ENCODE data around the gene DOCK10.

Gene DOCK10

GRCh38 chr2:225020168-225020849 lies 22.0 kb downstream of the DOCK10 start:
- in situ Hi-C loops (cut with HindIII; ENCODE audit: low pct_unique_long_range_greater_than_20kb, low sequenced_read_pairs): no loop called here
- DNase-seq (ENCODE audit: low read depth in 1 of 2, low spot score in 1 of 2): no peak
- TF ChIP-seq JUND (IDR thresholded peaks at IDR 0.05; ENCODE audit: low read depth): no peak

GRCh38 chr2:225019105-225019504 lies 23.2 kb downstream of the DOCK10 start:
- TF ChIP-seq JUND (IDR thresholded peaks at IDR 0.05; ENCODE audit: low read depth): no peak
- no peak for DNase-seq (ENCODE audit: low read depth in 1 of 2, low spot score in 1 of 2)
- in situ Hi-C loops (cut with HindIII; ENCODE audit: low pct_unique_long_range_greater_than_20kb, low sequenced_read_pairs): no loop called here

GRCh38 chr2:225017713-225018112 lies 24.6 kb downstream of the DOCK10 start:
- in situ Hi-C loops (cut with HindIII; ENCODE audit: low pct_unique_long_range_greater_than_20kb, low sequenced_read_pairs): no loop called here
- DNase-seq (ENCODE audit: low read depth in 1 of 2, low spot score in 1 of 2): no peak
- TF ChIP-seq JUND (IDR thresholded peaks at IDR 0.05; ENCODE audit: low read depth): no peak

- in situ Hi-C loops (cut with HindIII; ENCODE audit: low pct_unique_long_range_greater_than_20kb, low sequenced_read_pairs): no loop called here
- DNase-seq (ENCODE audit: low read depth in 1 of 2, low spot score in 1 of 2): no peak
- TF ChIP-seq JUND (IDR thresholded peaks at IDR 0.05; ENCODE audit: low read depth): no peak
Observed at GRCh38 chr2:225017098-225017685, 25.1 kb downstream of the DOCK10 start.

DNA sequence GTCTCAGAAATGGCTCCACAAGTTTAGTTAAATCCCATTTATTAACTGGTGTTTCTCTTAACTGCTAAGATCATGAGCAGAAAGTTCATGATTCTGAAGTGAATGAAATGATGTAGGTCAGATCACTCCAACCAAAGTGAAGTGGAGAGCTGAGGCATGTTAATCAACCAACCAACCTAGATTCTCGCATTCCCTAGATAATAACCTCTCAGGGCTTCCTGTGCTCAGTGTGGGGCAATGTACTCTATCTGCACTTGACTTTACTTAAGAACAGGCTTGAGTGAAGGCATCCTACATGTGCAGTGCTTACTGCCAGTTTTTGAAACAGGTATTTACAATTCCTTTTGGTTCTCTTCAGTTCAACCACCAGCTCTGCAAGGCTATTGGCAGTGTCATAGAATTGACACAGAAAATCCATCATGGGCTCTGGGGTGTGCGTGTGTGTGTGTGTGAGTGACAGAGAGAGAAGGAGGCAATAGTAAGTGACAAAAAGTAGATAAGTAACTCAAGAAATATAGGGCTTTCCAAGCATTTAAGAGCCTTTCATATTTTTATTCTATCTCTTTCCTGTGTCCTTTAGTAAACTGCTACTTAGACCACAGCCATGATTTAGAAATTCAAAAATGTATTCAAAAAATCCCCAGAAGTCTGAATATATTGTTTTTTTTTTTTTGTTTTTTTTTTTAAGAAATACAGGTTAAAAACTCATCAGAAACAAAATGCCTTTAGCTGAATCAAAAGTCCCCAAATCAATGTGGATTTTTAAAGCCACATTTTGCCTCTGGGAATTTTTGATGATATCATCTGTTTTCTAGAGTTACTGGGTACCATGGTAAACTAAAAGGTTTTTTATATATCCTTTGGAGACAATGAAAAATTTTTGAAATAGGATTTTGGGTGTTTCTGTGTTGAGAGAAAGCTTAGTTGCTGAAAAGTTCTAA lies 28.6 kb downstream of the DOCK10 start:
- no peak for TF ChIP-seq JUND (IDR thresholded peaks at IDR 0.05; ENCODE audit: low read depth)
- in situ Hi-C loops (cut with HindIII; ENCODE audit: low pct_unique_long_range_greater_than_20kb, low sequenced_read_pairs): no loop called here
- no peak for DNase-seq (ENCODE audit: low read depth in 1 of 2, low spot score in 1 of 2)

- no peak for TF ChIP-seq JUND (IDR thresholded peaks at IDR 0.05; ENCODE audit: low read depth)
- in situ Hi-C loops (cut with HindIII; ENCODE audit: low pct_unique_long_range_greater_than_20kb, low sequenced_read_pairs): no loop called here
- no peak for DNase-seq (ENCODE audit: low read depth in 1 of 2, low spot score in 1 of 2)
Observed at GRCh38 chr2:225011585-225011984, 30.7 kb downstream of the DOCK10 start.

- no peak for DNase-seq (ENCODE audit: low read depth in 1 of 2, low spot score in 1 of 2)
- in situ Hi-C loops (cut with HindIII; ENCODE audit: low pct_unique_long_range_greater_than_20kb, low sequenced_read_pairs): no loop called here
- TF ChIP-seq JUND (IDR thresholded peaks at IDR 0.05; ENCODE audit: low read depth): no peak
Observed at GRCh38 chr2:225010804-225011203, 31.5 kb downstream of the DOCK10 start.

GRCh38 chr2:225009768-225010167 lies 32.5 kb downstream of the DOCK10 start:
- no peak for DNase-seq (ENCODE audit: low read depth in 1 of 2, low spot score in 1 of 2)
- no peak for TF ChIP-seq JUND (IDR thresholded peaks at IDR 0.05; ENCODE audit: low read depth)
- in situ Hi-C loops (cut with HindIII; ENCODE audit: low pct_unique_long_range_greater_than_20kb, low sequenced_read_pairs): no loop called here

- in situ Hi-C loops (cut with HindIII; ENCODE audit: low pct_unique_long_range_greater_than_20kb, low sequenced_read_pairs): no loop called here
- TF ChIP-seq JUND (IDR thresholded peaks at IDR 0.05; ENCODE audit: low read depth): no peak
- DNase-seq (ENCODE audit: low read depth in 1 of 2, low spot score in 1 of 2): no peak
Observed at GRCh38 chr2:225008935-225009334, 33.3 kb downstream of the DOCK10 start.

GRCh38 chr2:225008179-225008856 lies 34.0 kb downstream of the DOCK10 start:
- in situ Hi-C loops (cut with HindIII; ENCODE audit: low pct_unique_long_range_greater_than_20kb, low sequenced_read_pairs): no loop called here
- DNase-seq (ENCODE audit: low read depth in 1 of 2, low spot score in 1 of 2): no peak
- TF ChIP-seq JUND (IDR thresholded peaks at IDR 0.05; ENCODE audit: low read depth): no peak

DNA sequence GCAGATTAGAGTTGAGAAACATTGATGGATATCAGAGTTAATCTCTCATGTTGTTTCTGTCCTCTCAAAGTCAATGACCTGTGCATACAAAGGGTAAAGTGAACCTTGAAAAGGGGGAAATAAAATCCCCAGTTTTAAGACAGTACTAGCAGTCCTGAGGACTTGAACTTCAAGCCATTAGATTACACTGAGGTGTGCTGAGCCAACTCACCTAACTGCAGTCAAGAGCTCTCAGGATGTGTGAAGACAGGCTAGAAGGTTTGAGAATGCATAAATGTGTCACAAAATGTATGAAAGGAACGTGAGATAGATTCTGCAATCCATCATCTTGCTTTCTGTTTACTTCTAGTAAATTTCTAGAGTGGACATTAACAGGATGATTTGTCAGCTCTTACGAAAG lies 35.5 kb downstream of the DOCK10 start:
- in situ Hi-C loops (cut with HindIII; ENCODE audit: low pct_unique_long_range_greater_than_20kb, low sequenced_read_pairs): no loop called here
- no peak for TF ChIP-seq JUND (IDR thresholded peaks at IDR 0.05; ENCODE audit: low read depth)
- DNase-seq (ENCODE audit: low read depth in 1 of 2, low spot score in 1 of 2): no peak

DNA sequence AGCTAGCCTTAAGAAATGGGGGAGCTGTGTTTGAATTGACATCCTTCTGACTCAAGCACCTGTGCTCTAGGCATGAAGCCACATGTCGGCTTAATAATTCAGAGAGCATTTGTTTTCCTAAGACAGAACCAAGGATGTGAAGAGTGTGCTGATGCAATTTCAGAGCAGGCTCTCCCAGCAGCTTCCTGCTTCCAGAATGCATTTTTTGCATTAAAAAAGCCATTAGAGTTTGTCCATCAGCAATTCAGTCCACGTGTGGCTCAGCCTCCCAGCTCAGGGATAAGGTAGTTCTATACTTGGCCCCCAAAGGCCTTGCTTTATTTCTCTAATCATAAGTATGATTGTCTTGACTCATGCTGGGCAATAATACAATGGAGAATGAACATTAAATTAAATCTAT lies 37.7 kb downstream of the DOCK10 start:
- in situ Hi-C loops (cut with HindIII; ENCODE audit: low pct_unique_long_range_greater_than_20kb, low sequenced_read_pairs): no loop called here
- TF ChIP-seq JUND (IDR thresholded peaks at IDR 0.05; ENCODE audit: low read depth): no peak
- no peak for DNase-seq (ENCODE audit: low read depth in 1 of 2, low spot score in 1 of 2)

All from T47D (cell line).